Upper lobe of left lung (tissue), 6 donors: ENCODE measurements around the gene FILIP1L. TPM values are rescaled to one million over a fixed set of nuclear protein-coding genes. Genes with fewer than 3 reads are reported as not detected.

Experiments used
- ATAC-seq, 2 donors: fragments of 200-7000 bp; cut with Tn5 transposase; one replicate each; pipeline ENCODE4 v1.9.1; 2022; ENCODE audit warnings: mild to moderate bottlenecking in 2 of 2, moderate library complexity in 2 of 2; ENCODE audit not compliant: low FRiP score in 2 of 2
- DNase-seq, 2 donors: peaks; one replicate each; pipeline ENCODE4 v3.0.0-alpha.2; 2019 to 2020
- H3K27ac ChIP-seq, 4 donors: fragments of 200-600 bp; sonication (generic); one replicate each; pipeline ENCODE4 v1.5.1; 2016 to 2019
- H3K27me3 ChIP-seq, 4 donors: fragments of 200-600 bp; sonication (generic); one replicate each; pipeline ENCODE4 v1.5.1; 2017 to 2019
- H3K36me3 ChIP-seq, 4 donors: fragments of 200-600 bp; sonication (generic); one replicate each; pipeline ENCODE4 v1.5.1; 2016 to 2019
- H3K4me1 ChIP-seq, 4 donors: fragments of 200-600 bp; sonication (generic); one replicate each; pipeline ENCODE4 v1.5.1; 2018 to 2019
- H3K4me3 ChIP-seq, 4 donors: fragments of 200-600 bp; sonication (generic); one replicate each; pipeline ENCODE4 v1.5.1; 2017 to 2019; ENCODE audit warnings: mild to moderate bottlenecking in 2 of 4, moderate library complexity in 1 of 4
- H3K9me3 ChIP-seq, 4 donors: fragments of 200-600 bp; sonication (generic); one replicate each; pipeline ENCODE4 v1.5.1; 2018 to 2019
- EP300 ChIP-seq, 4 donors: sonication (generic); formaldehyde crosslinking; IDR thresholded peaks; one replicate each; pipeline ENCODE4 v1.5.1; 2017; ENCODE audit warnings: antibody characterized with exemption in 4 of 4, control low read depth in 2 of 4
- POLR2A ChIP-seq, 4 donors: fragments of 450-650 bp; IDR thresholded peaks; one replicate each; pipeline ENCODE4 v1.5.1; 2016 to 2017; ENCODE audit warnings: antibody characterized with exemption in 4 of 4, mild to moderate bottlenecking in 2 of 4
- POLR2AphosphoS5 ChIP-seq, 2 donors: sonication (generic); formaldehyde crosslinking; IDR thresholded peaks; one replicate each; pipeline ENCODE4 v1.5.1; 2017; ENCODE audit warnings: antibody characterized with exemption in 2 of 2
- WGBS, 2 donors: methylation state at CpG; one replicate each; pipeline ENCODE4 v1.1.5; 2017 to 2018; 5-methylcytosine and 5-hydroxymethylcytosine counted together
- total RNA-seq, 6 donors: library from RNA; depleted of rRNA in 4 of 6; stranded (reverse); fragments of >200 nt in 4 of 6; gene quantifications; one replicate each; pipeline versions ENCODE4 v1.1.0 to v1.2.1, GENCODE V29; 2016 to 2021
- TF ChIP-seq, protein P1 (sequence below), 6 experiments: fragments of 450-650 bp in 4 of 6; fragments of 200-600 bp in 2 of 6; sonication (generic) in 2 of 6; IDR thresholded peaks; one replicate each; pipeline ENCODE4 v1.5.1; 2016 to 2019; ENCODE audit warnings: antibody characterized with exemption in 6 of 6
- donor health status: DM: no; HTN: no; CAD: no; lungs with moderate emphysema.
- donor health status: DM: no; HTN: yes; CAD: no; lungs with severe emphysema.

Gene FILIP1L
- total RNA-seq, 6 donors from 2014 or later = 19.4 to 38.2 (median 25.9) TPM

DNA sequence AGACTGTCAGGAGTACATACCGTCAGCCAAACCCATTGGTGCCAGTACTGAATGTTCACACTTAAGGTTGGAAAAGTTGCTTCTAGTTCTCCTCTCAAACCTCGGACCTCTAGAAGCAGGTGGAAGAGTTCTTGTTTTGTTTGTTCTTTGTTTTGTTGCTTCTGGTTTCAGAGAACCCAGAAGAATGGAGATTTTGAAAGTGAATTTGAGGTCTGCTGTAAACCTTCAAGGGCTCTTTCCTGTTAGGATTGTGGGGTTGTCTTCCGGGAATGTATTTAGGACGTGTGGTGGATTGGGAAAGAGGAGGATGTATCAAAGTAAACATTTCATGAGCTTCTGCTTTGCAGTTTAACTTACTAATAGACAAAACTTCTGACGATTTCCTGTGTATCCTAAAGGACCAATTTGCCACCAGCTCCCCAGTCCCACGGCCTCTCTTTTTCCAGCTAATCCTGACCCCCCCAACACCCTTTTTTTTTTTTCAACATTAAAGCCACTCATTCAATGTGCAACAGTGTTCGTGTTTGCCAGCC, 50.3 kb downstream of the FILIP1L start:
- Histone ChIP-seq H3K4me3 (no peak overlapping the region), H3K27ac (peak overlapping the region; percentile 32 to 82 (median 65)), H3K27me3 (no peaks in the 10 kb centered on the region), H3K9me3 (no peaks in the 10 kb centered on the region), H3K36me3 (no peaks in the 10 kb centered on the region), H3K4me1 (peaks cover 13 to 19% (median 17%) of the 10 kb centered on the region in 4 donors)
- WGBS, 2 donors = 35 to 40% methylated on average over 7 of the region's 7 CpGs
- TF ChIP-seq, protein P1, sequence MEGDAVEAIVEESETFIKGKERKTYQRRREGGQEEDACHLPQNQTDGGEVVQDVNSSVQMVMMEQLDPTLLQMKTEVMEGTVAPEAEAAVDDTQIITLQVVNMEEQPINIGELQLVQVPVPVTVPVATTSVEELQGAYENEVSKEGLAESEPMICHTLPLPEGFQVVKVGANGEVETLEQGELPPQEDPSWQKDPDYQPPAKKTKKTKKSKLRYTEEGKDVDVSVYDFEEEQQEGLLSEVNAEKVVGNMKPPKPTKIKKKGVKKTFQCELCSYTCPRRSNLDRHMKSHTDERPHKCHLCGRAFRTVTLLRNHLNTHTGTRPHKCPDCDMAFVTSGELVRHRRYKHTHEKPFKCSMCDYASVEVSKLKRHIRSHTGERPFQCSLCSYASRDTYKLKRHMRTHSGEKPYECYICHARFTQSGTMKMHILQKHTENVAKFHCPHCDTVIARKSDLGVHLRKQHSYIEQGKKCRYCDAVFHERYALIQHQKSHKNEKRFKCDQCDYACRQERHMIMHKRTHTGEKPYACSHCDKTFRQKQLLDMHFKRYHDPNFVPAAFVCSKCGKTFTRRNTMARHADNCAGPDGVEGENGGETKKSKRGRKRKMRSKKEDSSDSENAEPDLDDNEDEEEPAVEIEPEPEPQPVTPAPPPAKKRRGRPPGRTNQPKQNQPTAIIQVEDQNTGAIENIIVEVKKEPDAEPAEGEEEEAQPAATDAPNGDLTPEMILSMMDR (IDR thresholded peaks at IDR 0.05) = no peak
- TF ChIP-seq POLR2AphosphoS5 (IDR thresholded peaks at IDR 0.05) (peak; percentile 15 to 56), EP300 (IDR thresholded peaks at IDR 0.05) (peak in 1 of 4 donors; percentile 28)
- no peak for ATAC-seq
- no peak for DNase-seq

DNA sequence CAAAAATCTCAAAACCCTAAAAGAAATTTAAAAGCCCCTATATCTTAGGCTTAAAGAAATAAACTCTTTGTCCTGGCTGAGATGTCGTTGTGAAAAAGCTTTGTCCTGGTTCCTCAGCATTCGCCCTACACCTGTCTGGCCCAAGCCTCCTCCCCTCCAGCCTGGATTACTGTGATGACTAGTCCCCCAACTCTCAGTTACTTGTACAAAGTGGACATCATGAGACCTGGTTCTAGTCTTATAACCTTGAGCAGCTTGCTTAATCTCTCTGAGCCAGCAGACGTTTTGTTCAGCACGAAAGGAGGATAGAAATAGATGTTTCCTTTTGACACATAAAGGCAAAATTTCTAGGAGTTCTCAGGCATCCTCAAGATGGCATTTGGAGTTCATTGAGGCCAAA, 51.6 kb downstream of the FILIP1L start:
- Histone ChIP-seq H3K27ac (peak overlapping the region in 1 of 4 donors; percentile 82), H3K36me3 (no peaks in the 10 kb centered on the region), H3K4me1 (peaks cover 13 to 17% (median 16%) of the 10 kb centered on the region in 4 donors), H3K4me3 (no peak overlapping the region), H3K27me3 (no peaks in the 10 kb centered on the region), H3K9me3 (no peaks in the 10 kb centered on the region)
- 75 to 83% methylated on average over 4 of the region's 4 CpGs for WGBS, 2 donors
- ATAC-seq (no peak), DNase-seq (no peak)
- TF ChIP-seq EP300 (IDR thresholded peaks at IDR 0.05) (no peak), POLR2AphosphoS5 (IDR thresholded peaks at IDR 0.05) (no peak), POLR2A (IDR thresholded peaks at IDR 0.05) (no peak)
- TF ChIP-seq, protein P1 (IDR thresholded peaks at IDR 0.05) = no peak

DNA sequence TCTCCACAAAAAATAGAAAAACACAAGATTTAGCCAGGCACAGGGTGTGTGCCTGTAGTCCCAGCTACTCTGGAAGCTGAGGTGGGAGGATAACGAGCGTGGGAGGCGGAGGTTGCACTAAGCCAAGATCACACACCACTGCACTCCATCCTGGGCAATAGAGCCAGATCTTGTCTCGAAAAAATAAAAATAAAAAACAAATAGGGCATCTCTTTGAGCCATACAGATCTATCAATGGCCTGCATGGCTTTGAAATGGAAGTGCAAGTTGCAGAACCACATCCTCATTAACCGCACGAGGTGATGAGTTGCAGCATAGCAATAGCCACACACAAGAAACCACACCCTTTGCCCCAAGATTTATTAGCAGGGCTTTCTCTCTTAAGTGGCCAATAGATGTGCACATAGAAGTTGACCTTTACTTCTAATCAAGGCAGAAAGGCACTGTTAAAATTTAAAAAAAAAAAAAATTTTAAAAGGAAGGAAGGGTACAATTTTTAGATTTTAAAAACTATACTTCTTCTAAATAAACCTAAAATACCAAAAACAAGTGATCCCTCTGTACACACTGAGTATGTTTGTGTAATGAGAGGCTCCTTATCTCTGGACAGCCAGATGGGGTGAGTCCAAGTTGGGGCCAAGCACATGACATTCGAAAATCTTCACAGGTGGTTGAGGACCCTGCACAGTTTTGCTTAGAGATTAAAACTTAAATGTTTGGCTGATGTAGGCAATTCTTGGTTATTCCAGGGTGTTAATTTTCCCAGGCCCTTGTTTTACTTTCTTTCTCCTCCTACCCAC, 53.4 kb downstream of the FILIP1L start:
- Histone ChIP-seq H3K27ac (no peak overlapping the region), H3K9me3 (no peaks in the 10 kb centered on the region), H3K27me3 (no peaks in the 10 kb centered on the region), H3K4me1 (peaks cover 13 to 17% (median 16%) of the 10 kb centered on the region in 4 donors), H3K4me3 (no peak overlapping the region), H3K36me3 (no peaks in the 10 kb centered on the region)
- TF ChIP-seq POLR2AphosphoS5 (IDR thresholded peaks at IDR 0.05) (no peak), EP300 (IDR thresholded peaks at IDR 0.05) (no peak), POLR2A (IDR thresholded peaks at IDR 0.05) (no peak)
- TF ChIP-seq, protein P1 (IDR thresholded peaks at IDR 0.05) = no peak
- WGBS, 2 donors = 79 to 87% methylated on average over 7 of the region's 7 CpGs
- ATAC-seq = peak in 1 of 2 donors; percentile 38
- DNase-seq = no peak

DNA sequence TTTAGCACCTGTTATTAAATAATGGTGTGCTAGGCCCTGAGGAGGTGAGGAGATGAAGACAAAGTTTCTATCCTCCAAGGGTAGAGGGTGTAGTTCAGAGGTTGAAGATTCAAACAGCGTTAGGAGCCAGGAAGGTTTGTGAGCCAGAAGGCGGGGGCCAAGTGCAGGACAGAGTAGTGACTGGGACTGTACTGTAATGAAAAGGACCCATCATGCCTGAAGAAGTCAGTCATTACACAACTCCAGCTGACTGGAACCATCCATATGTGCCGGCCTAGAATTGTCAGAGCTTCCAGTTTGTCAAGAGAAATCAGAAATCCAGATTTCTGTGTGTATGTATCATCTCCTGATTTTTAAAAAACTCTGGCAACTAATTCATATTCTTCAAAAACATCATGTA, 54.8 kb downstream of the FILIP1L start:
- DNase-seq (no peak), ATAC-seq (no peak)
- H3K36me3 ChIP-seq = no peaks in the 10 kb centered on the region
- no peak overlapping the region for H3K4me3 ChIP-seq
- no peaks in the 10 kb centered on the region for H3K9me3 ChIP-seq
- H3K4me1 ChIP-seq = peaks cover 10 to 14% (median 13%) of the 10 kb centered on the region in 4 donors
- H3K27ac ChIP-seq = no peak overlapping the region
- TF ChIP-seq POLR2A (IDR thresholded peaks at IDR 0.05) (no peak), EP300 (IDR thresholded peaks at IDR 0.05) (no peak), POLR2AphosphoS5 (IDR thresholded peaks at IDR 0.05) (no peak)
- TF ChIP-seq, protein P1 (IDR thresholded peaks at IDR 0.05) = no peak
- 95 to 97% methylated on average over 3 of the region's 3 CpGs for WGBS, 2 donors
- no peaks in the 10 kb centered on the region for H3K27me3 ChIP-seq
